Adrenal gland (tissue), 5 donors: ENCODE measurements around the gene EID3.

ENCODE experiments used
- POLR2A ChIP-seq, 2 donors: fragments of 450-650 bp; IDR thresholded peaks; one replicate each; pipeline ENCODE4 v1.6.1; 2017; ENCODE audit warnings: antibody characterized with exemption in 2 of 2, mild to moderate bottlenecking in 2 of 2, moderate library complexity in 1 of 2
- TF ChIP-seq, protein P1 (sequence below), 6 experiments: fragments of 450-650 bp in 4 of 6; fragments of 200-600 bp in 2 of 6; sonication (generic) in 1 of 6; IDR thresholded peaks; 1 replicate in 5 of 6; 2 replicates in 1 of 6; pipeline versions ENCODE4 v1.5.1 to v1.8.0; 2016 to 2021; ENCODE audit warnings: antibody characterized with exemption in 6 of 6, mild to moderate bottlenecking in 2 of 6, moderate library complexity in 1 of 6
- donor health status: DM: no; HTN: no; CAD: no.

GRCh38 chr12:104281636-104282035 lies 21.9 kb upstream of the EID3 start:
- TF ChIP-seq, protein P1, sequence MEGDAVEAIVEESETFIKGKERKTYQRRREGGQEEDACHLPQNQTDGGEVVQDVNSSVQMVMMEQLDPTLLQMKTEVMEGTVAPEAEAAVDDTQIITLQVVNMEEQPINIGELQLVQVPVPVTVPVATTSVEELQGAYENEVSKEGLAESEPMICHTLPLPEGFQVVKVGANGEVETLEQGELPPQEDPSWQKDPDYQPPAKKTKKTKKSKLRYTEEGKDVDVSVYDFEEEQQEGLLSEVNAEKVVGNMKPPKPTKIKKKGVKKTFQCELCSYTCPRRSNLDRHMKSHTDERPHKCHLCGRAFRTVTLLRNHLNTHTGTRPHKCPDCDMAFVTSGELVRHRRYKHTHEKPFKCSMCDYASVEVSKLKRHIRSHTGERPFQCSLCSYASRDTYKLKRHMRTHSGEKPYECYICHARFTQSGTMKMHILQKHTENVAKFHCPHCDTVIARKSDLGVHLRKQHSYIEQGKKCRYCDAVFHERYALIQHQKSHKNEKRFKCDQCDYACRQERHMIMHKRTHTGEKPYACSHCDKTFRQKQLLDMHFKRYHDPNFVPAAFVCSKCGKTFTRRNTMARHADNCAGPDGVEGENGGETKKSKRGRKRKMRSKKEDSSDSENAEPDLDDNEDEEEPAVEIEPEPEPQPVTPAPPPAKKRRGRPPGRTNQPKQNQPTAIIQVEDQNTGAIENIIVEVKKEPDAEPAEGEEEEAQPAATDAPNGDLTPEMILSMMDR (IDR thresholded peaks at IDR 0.05) = no peak
- no peak for TF ChIP-seq POLR2A (IDR thresholded peaks at IDR 0.05)
